ENCODE results near the gene NEK11. TPM values are rescaled to one million over a fixed set of nuclear protein-coding genes. Genes with fewer than 3 reads are reported as not detected.
A peak's percentile ranks its signal among the peaks of the same experiment; 100 is the strongest.

NEK11 gene
- total RNA-seq, 1 donor from 2014 or later = 13.8 TPM

DNA sequence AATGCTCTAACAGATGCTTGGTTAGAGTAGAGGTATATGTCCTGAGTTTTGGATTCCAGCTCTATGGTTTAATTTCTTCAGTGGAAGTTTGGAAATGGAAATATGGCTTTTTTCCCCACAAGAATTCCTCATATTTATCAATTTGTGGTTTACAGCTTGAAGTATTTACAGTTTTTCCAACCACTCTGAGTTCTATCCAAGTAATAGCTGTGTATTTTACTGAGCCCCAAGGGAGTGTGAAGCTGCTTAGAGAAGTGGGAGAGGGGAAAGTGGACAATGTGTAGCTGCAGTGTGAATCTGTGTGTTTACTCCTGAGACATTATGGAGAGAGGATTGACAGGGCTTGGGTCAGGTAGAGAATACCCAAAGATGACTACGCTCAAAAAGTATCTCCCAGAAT, 54.5 kb downstream of the NEK11 start:
- peaks cover 12% of the 10 kb centered on the region for H3K4me1 Mint-ChIP-seq (ENCODE audit: unreplicated experiment)
- no peaks in the 10 kb centered on the region for H3K27me3 Mint-ChIP-seq
- no peak overlapping the region for H3K4me3 Mint-ChIP-seq
- H3K27ac Mint-ChIP-seq = no peak overlapping the region
- DNase-seq (ENCODE audit: extremely low spot score, unreplicated experiment) = no peak
- no peaks in the 10 kb centered on the region for H3K9me3 Mint-ChIP-seq
- TF ChIP-seq, protein P1, sequence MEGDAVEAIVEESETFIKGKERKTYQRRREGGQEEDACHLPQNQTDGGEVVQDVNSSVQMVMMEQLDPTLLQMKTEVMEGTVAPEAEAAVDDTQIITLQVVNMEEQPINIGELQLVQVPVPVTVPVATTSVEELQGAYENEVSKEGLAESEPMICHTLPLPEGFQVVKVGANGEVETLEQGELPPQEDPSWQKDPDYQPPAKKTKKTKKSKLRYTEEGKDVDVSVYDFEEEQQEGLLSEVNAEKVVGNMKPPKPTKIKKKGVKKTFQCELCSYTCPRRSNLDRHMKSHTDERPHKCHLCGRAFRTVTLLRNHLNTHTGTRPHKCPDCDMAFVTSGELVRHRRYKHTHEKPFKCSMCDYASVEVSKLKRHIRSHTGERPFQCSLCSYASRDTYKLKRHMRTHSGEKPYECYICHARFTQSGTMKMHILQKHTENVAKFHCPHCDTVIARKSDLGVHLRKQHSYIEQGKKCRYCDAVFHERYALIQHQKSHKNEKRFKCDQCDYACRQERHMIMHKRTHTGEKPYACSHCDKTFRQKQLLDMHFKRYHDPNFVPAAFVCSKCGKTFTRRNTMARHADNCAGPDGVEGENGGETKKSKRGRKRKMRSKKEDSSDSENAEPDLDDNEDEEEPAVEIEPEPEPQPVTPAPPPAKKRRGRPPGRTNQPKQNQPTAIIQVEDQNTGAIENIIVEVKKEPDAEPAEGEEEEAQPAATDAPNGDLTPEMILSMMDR (conservative IDR thresholded peaks at IDR 0.05) = no peak
- H3K36me3 Mint-ChIP-seq = no peaks in the 10 kb centered on the region

DNA sequence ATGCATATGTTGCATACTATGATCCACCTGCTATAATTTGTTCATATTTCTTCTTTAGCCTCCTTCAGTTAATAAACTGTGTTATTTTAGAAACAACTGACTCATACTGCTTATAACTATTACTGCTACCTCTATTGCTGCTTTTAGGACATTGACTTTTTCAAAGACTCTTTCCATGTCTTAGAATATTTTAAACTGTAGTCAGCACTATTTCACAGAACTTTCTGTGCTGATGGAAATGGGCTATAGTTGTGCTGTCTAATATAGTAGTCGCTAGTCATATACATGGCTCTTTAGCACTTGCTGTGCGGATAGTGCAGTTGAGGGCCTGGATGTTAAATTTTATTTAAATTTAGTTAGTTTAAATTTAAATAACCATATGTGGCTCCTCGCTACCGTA, 55.6 kb downstream of the NEK11 start:
- DNase-seq (ENCODE audit: extremely low spot score, unreplicated experiment) = no peak
- no peaks in the 10 kb centered on the region for H3K36me3 Mint-ChIP-seq
- no peak overlapping the region for H3K4me3 Mint-ChIP-seq
- H3K4me1 Mint-ChIP-seq (ENCODE audit: unreplicated experiment) = peaks cover 12% of the 10 kb centered on the region
- H3K27ac Mint-ChIP-seq = no peak overlapping the region
- no peaks in the 10 kb centered on the region for H3K9me3 Mint-ChIP-seq
- H3K27me3 Mint-ChIP-seq = no peaks in the 10 kb centered on the region
- TF ChIP-seq, protein P1 (conservative IDR thresholded peaks at IDR 0.05) = no peak

DNA sequence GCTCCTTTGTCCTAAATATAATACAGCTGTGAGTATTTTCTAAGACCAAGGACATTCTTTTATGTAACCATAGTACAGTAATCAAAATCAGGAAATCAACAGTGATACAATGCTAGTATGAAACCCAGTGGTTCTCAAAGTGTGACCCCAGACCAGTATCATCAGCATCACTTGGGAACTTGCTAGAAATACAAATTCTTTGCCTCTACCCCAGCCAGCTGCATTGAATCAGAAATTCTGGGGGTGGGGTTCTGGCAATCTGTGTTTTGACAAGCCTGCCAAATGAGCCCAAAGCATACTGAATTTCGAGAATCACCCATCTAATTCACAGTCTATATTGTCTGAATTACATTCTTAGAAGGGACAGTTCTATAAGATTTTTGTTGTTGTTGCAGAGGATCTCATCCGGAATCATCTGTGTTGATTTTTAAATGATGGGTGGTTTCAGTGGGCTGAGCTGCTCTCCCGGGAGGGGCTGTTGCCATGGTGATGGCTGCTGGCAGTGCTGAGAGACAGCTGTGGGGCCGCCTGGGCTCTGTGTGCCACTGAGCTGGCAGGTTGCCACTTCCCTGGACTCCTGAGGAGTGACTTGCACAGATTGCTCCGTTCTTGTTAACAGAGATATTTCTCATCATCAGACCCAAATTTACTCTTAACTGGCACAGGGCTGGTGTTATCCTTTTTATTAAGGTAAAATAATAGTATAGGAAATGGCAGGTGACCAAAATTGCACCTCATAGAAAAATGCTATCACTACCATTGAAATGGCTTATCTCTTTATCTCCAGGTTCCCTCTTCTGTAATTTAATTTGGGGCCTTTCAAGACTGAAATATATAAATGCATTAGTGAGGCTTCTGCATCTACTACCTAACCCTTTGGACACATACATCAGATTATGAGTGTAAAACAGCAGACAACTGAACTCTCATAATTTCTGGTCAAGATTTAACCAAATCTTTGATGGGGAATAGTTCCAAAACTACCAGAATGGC, 56.5 kb downstream of the NEK11 start:
- no peaks in the 10 kb centered on the region for H3K9me3 Mint-ChIP-seq
- peaks cover 12% of the 10 kb centered on the region for H3K4me1 Mint-ChIP-seq (ENCODE audit: unreplicated experiment)
- H3K27me3 Mint-ChIP-seq = no peaks in the 10 kb centered on the region
- H3K36me3 Mint-ChIP-seq = no peaks in the 10 kb centered on the region
- TF ChIP-seq, protein P1 (conservative IDR thresholded peaks at IDR 0.05) = no peak
- H3K4me3 Mint-ChIP-seq = no peak overlapping the region
- no peak for DNase-seq (ENCODE audit: extremely low spot score, unreplicated experiment)
- no peak overlapping the region for H3K27ac Mint-ChIP-seq

DNA sequence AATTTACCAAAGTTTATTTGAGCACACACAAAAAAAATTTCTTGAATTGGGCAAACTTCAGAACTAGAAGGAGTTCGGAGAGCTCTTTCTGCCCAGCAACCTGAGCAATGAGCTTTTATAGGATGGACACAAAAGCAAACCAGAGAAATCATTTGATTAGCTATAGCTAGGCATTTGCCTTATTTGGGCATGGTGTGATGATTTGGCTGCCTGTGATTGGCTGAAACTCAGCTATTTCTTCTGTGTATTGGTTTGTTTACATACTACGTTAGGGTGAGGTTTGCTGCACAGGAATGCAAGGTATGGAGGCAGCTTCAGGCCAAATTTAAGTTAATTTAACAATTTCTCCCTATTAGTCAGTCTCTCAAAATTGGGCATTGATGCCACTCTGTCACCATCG, 65.1 kb downstream of the NEK11 start:
- peak overlapping the region; percentile 74 for H3K27ac Mint-ChIP-seq
- TF ChIP-seq, protein P1 (conservative IDR thresholded peaks at IDR 0.05) = no peak
- no peak for DNase-seq (ENCODE audit: extremely low spot score, unreplicated experiment)
- no peaks in the 10 kb centered on the region for H3K4me1 Mint-ChIP-seq (ENCODE audit: unreplicated experiment)
- H3K36me3 Mint-ChIP-seq = peaks cover 4% of the 10 kb centered on the region
- peaks cover 6% of the 10 kb centered on the region for H3K9me3 Mint-ChIP-seq
- no peak overlapping the region for H3K4me3 Mint-ChIP-seq
- no peaks in the 10 kb centered on the region for H3K27me3 Mint-ChIP-seq

DNA sequence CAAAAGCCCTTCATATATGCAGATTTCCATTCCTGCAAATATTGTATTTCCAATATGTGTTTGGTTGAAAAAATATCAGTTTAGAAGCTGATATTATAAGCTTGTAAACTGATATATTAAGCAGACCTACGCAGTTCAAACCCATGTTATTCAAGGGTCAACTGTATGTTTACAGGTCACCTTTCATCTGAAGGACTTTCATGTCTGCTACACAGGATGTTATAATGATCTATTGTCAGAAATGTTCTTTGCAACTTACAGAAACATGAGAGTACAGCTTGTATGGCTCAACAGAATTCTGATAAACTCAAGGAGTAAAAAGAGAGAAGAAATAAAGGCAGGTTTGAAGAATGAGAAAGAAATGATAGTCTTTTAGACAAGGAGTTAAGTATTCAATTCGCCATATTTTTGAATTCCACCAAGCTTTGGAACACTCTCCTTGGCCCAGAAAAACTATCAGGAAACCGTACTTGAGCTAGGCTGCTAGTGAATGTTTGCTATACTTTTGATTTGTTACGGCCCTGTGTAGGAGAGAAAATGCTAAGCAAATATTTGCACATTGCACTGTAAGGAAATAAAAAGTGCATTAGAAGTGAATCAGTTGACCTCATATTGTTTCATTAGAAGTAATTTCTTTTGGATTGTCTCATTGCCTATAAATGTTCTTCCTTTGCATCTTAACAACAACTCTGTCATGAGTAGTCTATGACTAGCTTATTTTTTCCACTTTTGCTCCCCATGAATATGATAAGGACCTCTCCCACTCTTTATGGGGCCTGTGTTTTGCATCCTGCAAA, 81.2 kb downstream of the NEK11 start:
- no peaks in the 10 kb centered on the region for H3K9me3 Mint-ChIP-seq
- H3K4me1 Mint-ChIP-seq (ENCODE audit: unreplicated experiment) = peaks cover 9% of the 10 kb centered on the region
- no peak overlapping the region for H3K27ac Mint-ChIP-seq
- H3K36me3 Mint-ChIP-seq = peaks cover 4% of the 10 kb centered on the region
- no peaks in the 10 kb centered on the region for H3K27me3 Mint-ChIP-seq
- H3K4me3 Mint-ChIP-seq = no peak overlapping the region
- TF ChIP-seq, protein P1 (conservative IDR thresholded peaks at IDR 0.05) = no peak
- no peak for DNase-seq (ENCODE audit: extremely low spot score, unreplicated experiment)
